SU-DHL-6 (cell line): ENCODE results near the gene KAZN.

Experiments
- H2AFZ ChIP-seq: fragments of 200-600 bp; sonication (generic); 2 replicates; pipeline ENCODE4 v1.6.1; 2014; ENCODE audit warnings: low read depth, mild to moderate bottlenecking, moderate library complexity, mixed read lengths, antibody characterized with exemption, low read length; ENCODE audit not compliant: severe bottlenecking
- H3F3A ChIP-seq: fragments of 200-600 bp; shearing (Covaris generic); 2 replicates; pipeline ENCODE4 v1.6.0; 2016; ENCODE audit warnings: antibody characterized with exemption, mild to moderate bottlenecking; ENCODE audit not compliant: insufficient read depth
- H3K27ac ChIP-seq: fragments of 200-600 bp; sonication (generic); 2 replicates; pipeline ENCODE4 v1.5.1; 2016; ENCODE audit warnings: low read depth, mild to moderate bottlenecking, low read length, moderate library complexity, mixed read lengths
- H3K27me3 ChIP-seq: fragments of 200-600 bp; sonication (generic), shearing (Covaris generic); 2 replicates; pipeline ENCODE4 v1.6.0; 2014; ENCODE audit warnings: mild to moderate bottlenecking, low read length
- H3K36me3 ChIP-seq: fragments of 200-600 bp; sonication (generic); 2 replicates; pipeline ENCODE4 v1.6.1; 2014; ENCODE audit warnings: mild to moderate bottlenecking, low read length, mixed read lengths
- H3K4me2 ChIP-seq: fragments of 300-600, 200-600 bp; shearing (Covaris generic), sonication (generic); 2 replicates; pipeline ENCODE4 v1.6.0; 2014; ENCODE audit warnings: low read length, low read depth, mild to moderate bottlenecking; ENCODE audit not compliant: poor library complexity, severe bottlenecking
- H3K4me3 ChIP-seq: fragments of 200-600 bp; sonication (generic); 2 replicates; pipeline ENCODE4 v1.5.1; 2014; ENCODE audit warnings: antibody characterized with exemption, low read length, mild to moderate bottlenecking, mixed read lengths; ENCODE audit not compliant: insufficient read depth, poor library complexity, severe bottlenecking
- H3K79me2 ChIP-seq: fragments of 200-600 bp; sonication (generic); 2 replicates; pipeline ENCODE4 v1.6.1; 2014; ENCODE audit warnings: mild to moderate bottlenecking, low read length, moderate library complexity; ENCODE audit not compliant: insufficient read depth
- H3K9ac ChIP-seq: fragments of 200-600 bp; sonication (generic); 2 replicates; pipeline ENCODE4 v1.7.0; 2014; ENCODE audit warnings: mild to moderate bottlenecking, low read length
- H3K9me2 ChIP-seq: fragments of 200-600 bp; sonication (generic); replicated peaks from 2 replicates; pipeline ENCODE4 v1.6.1; 2014; ENCODE audit warnings: low read length; ENCODE audit not compliant: insufficient read depth
- H3K9me3 ChIP-seq: fragments of 200-600 bp; sonication (generic); 2 replicates; pipeline ENCODE4 v1.6.1; 2014; ENCODE audit warnings: low read length, mixed read lengths; ENCODE audit not compliant: insufficient read depth
- H4K20me1 ChIP-seq: fragments of 200-600 bp; sonication (generic); 2 replicates; pipeline ENCODE4 v1.6.1; 2014; ENCODE audit warnings: low read depth, mild to moderate bottlenecking, antibody characterized with exemption, low read length, moderate library complexity, mixed read lengths
- EZH2phosphoT487 ChIP-seq: fragments of 200-600 bp; sonication (generic), shearing (Covaris generic); conservative IDR thresholded peaks from 2 replicates; pipeline ENCODE4 v1.6.1; 2018; ENCODE audit warnings: mild to moderate bottlenecking, antibody characterized with exemption, low read length, moderate library complexity, mixed read lengths
- TF ChIP-seq, protein P1 (sequence below): fragments of 200-600 bp; sonication (generic); IDR thresholded peaks from one replicate; pipeline ENCODE4 v1.5.1; 2017; ENCODE audit warnings: antibody characterized with exemption, mild to moderate bottlenecking, low read length, moderate library complexity; ENCODE audit not compliant: insufficient read depth, poor library complexity, severe bottlenecking

Gene KAZN

GRCh38 chr1:14871218-14871970 is 272.9 kb downstream of the KAZN start:
- Histone ChIP-seq H3K9me2 (no peaks in the 10 kb centered on the region), H3K36me3 (no peaks in the 10 kb centered on the region), H3F3A (no peaks in the 10 kb centered on the region), H2AFZ (no peak overlapping the region), H3K4me2 (no peak overlapping the region), H4K20me1 (no peaks in the 10 kb centered on the region), H3K9me3 (no peaks in the 10 kb centered on the region), H3K4me3 (no peak overlapping the region), H3K27ac (no peak overlapping the region), H3K79me2 (no peaks in the 10 kb centered on the region), H3K27me3 (no peaks in the 10 kb centered on the region), H3K9ac (no peak overlapping the region)
- TF ChIP-seq EZH2phosphoT487: no peak
- TF ChIP-seq, protein P1, sequence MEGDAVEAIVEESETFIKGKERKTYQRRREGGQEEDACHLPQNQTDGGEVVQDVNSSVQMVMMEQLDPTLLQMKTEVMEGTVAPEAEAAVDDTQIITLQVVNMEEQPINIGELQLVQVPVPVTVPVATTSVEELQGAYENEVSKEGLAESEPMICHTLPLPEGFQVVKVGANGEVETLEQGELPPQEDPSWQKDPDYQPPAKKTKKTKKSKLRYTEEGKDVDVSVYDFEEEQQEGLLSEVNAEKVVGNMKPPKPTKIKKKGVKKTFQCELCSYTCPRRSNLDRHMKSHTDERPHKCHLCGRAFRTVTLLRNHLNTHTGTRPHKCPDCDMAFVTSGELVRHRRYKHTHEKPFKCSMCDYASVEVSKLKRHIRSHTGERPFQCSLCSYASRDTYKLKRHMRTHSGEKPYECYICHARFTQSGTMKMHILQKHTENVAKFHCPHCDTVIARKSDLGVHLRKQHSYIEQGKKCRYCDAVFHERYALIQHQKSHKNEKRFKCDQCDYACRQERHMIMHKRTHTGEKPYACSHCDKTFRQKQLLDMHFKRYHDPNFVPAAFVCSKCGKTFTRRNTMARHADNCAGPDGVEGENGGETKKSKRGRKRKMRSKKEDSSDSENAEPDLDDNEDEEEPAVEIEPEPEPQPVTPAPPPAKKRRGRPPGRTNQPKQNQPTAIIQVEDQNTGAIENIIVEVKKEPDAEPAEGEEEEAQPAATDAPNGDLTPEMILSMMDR: no peak

DNA sequence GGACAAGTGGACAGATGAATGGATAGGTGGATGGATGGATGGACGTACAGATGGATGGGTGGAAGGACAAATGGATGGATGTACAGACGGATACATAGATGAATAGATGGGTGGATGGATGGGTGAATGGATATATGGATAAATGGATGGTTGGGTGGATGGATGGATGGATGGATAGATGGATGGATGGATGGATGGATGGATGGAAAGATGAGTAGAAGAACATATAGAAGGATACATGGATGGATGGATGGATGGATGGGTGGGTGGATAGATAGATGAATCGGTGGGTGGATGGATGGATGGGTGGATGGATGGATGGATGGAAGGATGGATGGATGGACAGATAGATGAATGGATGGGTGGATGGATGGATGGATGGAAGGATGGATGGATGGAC is 274.3 kb downstream of the KAZN start:
- Histone ChIP-seq H3K79me2 (no peaks in the 10 kb centered on the region), H3K27ac (no peak overlapping the region), H2AFZ (no peak overlapping the region), H3K9me2 (no peaks in the 10 kb centered on the region), H3K36me3 (no peaks in the 10 kb centered on the region), H3F3A (no peaks in the 10 kb centered on the region), H4K20me1 (no peaks in the 10 kb centered on the region), H3K9me3 (no peaks in the 10 kb centered on the region), H3K27me3 (no peaks in the 10 kb centered on the region), H3K9ac (no peak overlapping the region), H3K4me2 (no peak overlapping the region), H3K4me3 (no peak overlapping the region)
- TF ChIP-seq, protein P1: no peak
- no peak for TF ChIP-seq EZH2phosphoT487

GRCh38 chr1:14873677-14874076 is 275.2 kb downstream of the KAZN start:
- no peaks in the 10 kb centered on the region for H3K36me3 ChIP-seq
- no peaks in the 10 kb centered on the region for H3K27me3 ChIP-seq
- no peaks in the 10 kb centered on the region for H3K9me3 ChIP-seq
- no peak overlapping the region for H2AFZ ChIP-seq
- H3K4me2 ChIP-seq: no peak overlapping the region
- no peaks in the 10 kb centered on the region for H4K20me1 ChIP-seq
- no peaks in the 10 kb centered on the region for H3K9me2 ChIP-seq
- no peak for TF ChIP-seq EZH2phosphoT487
- TF ChIP-seq, protein P1: no peak
- no peak overlapping the region for H3K4me3 ChIP-seq
- H3K9ac ChIP-seq: no peak overlapping the region
- H3F3A ChIP-seq: no peaks in the 10 kb centered on the region
- H3K27ac ChIP-seq: no peak overlapping the region
- H3K79me2 ChIP-seq: no peaks in the 10 kb centered on the region
